Measurements from ENCODE around the gene TPM2.

DNA sequence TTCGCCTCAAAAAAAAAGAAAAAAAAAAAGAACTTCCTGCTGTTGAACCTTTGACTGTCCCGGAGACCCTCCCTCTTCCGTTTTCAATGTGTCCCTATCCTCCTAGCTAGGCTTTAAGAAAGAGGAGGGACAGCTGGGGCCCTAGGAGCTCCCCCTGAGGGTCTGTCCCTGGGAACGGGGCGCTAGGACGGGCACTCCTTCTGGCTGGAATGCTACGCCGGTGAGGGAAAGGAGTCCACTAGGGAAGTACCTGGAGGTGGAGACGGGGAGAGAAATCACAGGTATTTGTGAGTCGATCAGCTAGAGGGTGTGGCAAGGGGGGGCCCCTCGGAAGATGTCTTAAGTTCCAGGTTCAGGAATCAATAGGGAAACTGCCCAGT, 43.6 kb downstream of the TPM2 start:
- TF ChIP-seq, protein P1, sequence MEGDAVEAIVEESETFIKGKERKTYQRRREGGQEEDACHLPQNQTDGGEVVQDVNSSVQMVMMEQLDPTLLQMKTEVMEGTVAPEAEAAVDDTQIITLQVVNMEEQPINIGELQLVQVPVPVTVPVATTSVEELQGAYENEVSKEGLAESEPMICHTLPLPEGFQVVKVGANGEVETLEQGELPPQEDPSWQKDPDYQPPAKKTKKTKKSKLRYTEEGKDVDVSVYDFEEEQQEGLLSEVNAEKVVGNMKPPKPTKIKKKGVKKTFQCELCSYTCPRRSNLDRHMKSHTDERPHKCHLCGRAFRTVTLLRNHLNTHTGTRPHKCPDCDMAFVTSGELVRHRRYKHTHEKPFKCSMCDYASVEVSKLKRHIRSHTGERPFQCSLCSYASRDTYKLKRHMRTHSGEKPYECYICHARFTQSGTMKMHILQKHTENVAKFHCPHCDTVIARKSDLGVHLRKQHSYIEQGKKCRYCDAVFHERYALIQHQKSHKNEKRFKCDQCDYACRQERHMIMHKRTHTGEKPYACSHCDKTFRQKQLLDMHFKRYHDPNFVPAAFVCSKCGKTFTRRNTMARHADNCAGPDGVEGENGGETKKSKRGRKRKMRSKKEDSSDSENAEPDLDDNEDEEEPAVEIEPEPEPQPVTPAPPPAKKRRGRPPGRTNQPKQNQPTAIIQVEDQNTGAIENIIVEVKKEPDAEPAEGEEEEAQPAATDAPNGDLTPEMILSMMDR (IDR thresholded peaks at IDR 0.05): no peak
- no peak for TF ChIP-seq SIN3A (IDR thresholded peaks at IDR 0.05; ENCODE audit: borderline replicate concordance, insufficient read depth, low read depth, low read length)

Measured in Panc1 (cell line).